ENCODE data around the gene CCDC69.

The CCDC69 gene

GRCh38 chr5:151183456-151184245, 40.2 kb downstream of the CCDC69 start:
- no peak for TF ChIP-seq CTCF (IDR thresholded peaks at IDR 0.05)

- no peak for TF ChIP-seq CTCF (IDR thresholded peaks at IDR 0.05)
These were observed 40.9 kb downstream of the CCDC69 start for GRCh38 chr5:151182976-151183375.

DNA sequence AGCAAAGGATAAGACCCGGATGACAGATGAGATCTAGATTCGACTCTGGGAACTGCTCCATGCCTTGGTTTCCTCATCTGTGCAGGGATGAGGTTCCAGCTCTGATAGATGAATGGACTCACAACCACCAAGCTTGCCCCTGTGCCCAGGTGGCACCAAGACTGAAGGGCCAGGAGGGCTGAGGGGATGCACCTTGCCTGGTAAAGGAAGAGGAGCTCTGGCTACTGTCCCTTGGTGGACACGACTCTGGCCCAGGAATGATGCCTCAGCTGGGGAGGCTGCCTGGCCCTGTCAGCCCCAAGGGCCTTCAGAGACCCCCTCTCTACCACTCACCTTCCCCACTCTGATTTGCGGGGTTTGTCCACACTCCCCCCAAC, 41.4 kb downstream of the CCDC69 start:
- TF ChIP-seq CTCF (IDR thresholded peaks at IDR 0.05): no peak

DNA sequence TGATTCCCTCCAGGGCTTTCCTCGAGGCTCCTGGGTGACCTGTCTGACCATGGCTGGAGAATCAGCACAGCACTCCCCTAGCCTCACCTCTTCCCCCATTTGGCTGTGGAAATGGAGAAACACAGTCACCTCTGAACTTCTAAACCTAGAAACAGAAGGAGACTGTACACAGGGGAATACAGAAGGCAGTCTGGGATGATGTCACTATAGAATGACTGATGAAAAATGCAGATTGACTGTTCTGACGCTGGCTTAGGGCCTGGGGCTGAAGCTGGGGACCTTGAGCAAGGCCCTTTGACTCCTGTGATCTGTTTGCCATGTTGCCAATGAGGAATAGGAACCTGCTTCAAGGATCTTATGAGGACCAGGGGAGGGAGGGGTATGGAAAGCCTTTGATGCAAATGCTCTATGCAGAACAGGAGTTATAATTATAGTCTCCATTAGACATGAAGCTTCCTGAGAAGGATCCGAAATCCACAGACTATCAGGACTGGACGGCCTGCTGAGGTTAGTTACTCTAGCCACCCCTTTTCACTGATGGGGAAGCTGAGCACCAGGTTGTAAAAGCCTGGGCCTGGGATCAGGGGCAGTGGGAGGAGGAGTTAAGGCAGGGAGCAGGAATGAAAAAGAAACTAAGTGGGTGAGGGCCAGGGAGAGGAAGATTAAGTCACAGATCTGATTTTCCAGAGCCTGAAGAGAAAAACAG, 41.9 kb downstream of the CCDC69 start:
- TF ChIP-seq CTCF (IDR thresholded peaks at IDR 0.05): no peak

DNA sequence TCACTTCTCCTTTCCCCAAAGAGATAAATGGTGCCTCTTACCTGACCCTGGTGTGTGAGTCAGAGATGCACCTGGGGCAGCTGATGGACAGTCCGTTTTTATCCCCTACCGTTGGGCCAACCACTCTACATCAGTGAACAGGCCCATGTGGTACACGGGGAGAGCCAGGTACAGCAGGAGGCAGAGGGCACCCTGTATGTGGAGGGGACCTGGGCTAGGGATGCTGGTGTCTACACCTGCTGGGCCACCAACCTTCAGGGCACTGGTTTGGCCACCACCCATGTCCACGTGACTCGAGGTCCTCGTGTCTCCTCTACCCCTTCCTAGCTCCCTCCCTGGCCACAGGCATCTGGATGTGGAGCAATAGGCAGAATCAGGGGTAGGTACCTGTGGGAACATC, 43.6 kb downstream of the CCDC69 start:
- no peak for TF ChIP-seq CTCF (IDR thresholded peaks at IDR 0.05)

GRCh38 chr5:151179489-151179840, 44.4 kb downstream of the CCDC69 start:
- TF ChIP-seq CTCF (IDR thresholded peaks at IDR 0.05): no peak

- TF ChIP-seq CTCF (IDR thresholded peaks at IDR 0.05): no peak
These were observed 45.0 kb downstream of the CCDC69 start for GRCh38 chr5:151178777-151179488.
